ENCODE results near the gene CASTOR1.
A peak's percentile ranks its signal among the peaks of the same experiment; 100 is the strongest.

CASTOR1 gene

GRCh38 chr22:30262112-30262511 lies 27.2 kb downstream of the CASTOR1 start:
- no peaks in the 10 kb centered on the region for H3K36me3 ChIP-seq
- H3K27me3 ChIP-seq = no peaks in the 10 kb centered on the region
- no peaks in the 10 kb centered on the region for H3K4me1 ChIP-seq
- H3K4me3 ChIP-seq (ENCODE audit: low read depth, low read length) = no peak overlapping the region
- DNase-seq = no peak
- TF ChIP-seq, protein P1, sequence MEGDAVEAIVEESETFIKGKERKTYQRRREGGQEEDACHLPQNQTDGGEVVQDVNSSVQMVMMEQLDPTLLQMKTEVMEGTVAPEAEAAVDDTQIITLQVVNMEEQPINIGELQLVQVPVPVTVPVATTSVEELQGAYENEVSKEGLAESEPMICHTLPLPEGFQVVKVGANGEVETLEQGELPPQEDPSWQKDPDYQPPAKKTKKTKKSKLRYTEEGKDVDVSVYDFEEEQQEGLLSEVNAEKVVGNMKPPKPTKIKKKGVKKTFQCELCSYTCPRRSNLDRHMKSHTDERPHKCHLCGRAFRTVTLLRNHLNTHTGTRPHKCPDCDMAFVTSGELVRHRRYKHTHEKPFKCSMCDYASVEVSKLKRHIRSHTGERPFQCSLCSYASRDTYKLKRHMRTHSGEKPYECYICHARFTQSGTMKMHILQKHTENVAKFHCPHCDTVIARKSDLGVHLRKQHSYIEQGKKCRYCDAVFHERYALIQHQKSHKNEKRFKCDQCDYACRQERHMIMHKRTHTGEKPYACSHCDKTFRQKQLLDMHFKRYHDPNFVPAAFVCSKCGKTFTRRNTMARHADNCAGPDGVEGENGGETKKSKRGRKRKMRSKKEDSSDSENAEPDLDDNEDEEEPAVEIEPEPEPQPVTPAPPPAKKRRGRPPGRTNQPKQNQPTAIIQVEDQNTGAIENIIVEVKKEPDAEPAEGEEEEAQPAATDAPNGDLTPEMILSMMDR (IDR thresholded peaks at IDR 0.05; ENCODE audit: low read depth, low read length) = no peak
- no peaks in the 10 kb centered on the region for H3K9me3 ChIP-seq

DNA sequence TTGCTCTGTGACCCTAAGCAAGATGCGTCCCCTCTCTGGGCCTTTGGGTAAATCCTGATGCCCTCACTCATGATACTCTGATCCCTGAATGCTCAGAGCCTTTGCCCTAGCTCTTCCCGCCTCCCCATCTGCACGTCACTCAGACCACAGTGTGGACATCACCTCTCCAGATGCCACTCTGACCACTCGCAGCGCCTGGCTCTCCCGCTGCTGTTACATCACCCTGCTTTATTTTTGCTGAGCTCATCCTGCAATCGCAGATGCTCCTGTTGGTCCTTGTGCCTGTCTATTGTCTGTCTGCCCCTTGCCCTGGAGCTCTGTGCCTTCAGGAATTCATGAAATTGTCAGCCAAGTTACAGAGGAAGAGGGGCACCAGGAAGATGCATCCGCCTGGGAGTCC lies 28.2 kb downstream of the CASTOR1 start:
- no peaks in the 10 kb centered on the region for H3K9me3 ChIP-seq
- 0 out of 2 replicates have a peak, but pooled peaks cover 2% of the 10 kb centered on the region for H3K4me1 ChIP-seq
- H3K27me3 ChIP-seq = no peaks in the 10 kb centered on the region
- DNase-seq = no peak
- no peaks in the 10 kb centered on the region for H3K36me3 ChIP-seq
- TF ChIP-seq, protein P1 (IDR thresholded peaks at IDR 0.05; ENCODE audit: low read depth, low read length) = no peak
- no peak overlapping the region for H3K4me3 ChIP-seq (ENCODE audit: low read depth, low read length)

GRCh38 chr22:30260682-30261081 lies 28.6 kb downstream of the CASTOR1 start:
- Histone ChIP-seq H3K9me3 (no peaks in the 10 kb centered on the region), H3K4me1 (0 out of 2 replicates have a peak, but pooled peaks cover 2% of the 10 kb centered on the region), H3K4me3 (ENCODE audit: low read depth, low read length) (no peak overlapping the region), H3K36me3 (no peaks in the 10 kb centered on the region), H3K27me3 (no peaks in the 10 kb centered on the region)
- TF ChIP-seq, protein P1 (IDR thresholded peaks at IDR 0.05; ENCODE audit: low read depth, low read length) = no peak
- DNase-seq = no peak

DNA sequence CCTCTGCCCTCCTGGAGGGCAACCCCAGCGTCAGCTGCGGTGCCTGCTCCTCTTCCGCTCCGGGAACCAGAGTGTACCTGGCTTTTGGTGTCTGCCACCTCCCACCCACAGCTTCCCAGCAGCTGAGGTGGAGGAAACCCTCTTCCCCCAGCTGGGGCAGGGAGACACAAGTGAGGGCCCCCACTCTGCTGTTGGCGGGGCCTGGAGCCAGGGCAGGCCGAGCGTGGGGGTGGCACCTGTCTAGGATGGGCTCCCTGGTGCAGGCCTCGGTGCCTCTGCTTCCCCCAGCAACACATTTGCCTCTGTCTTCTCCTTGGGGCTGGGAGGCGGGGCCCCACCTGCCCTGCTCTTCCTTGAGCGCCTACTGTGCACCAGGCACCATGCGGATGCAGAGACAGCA lies 29.0 kb downstream of the CASTOR1 start:
- Histone ChIP-seq H3K4me1 (0 out of 2 replicates have a peak, but pooled peaks cover 2% of the 10 kb centered on the region), H3K36me3 (no peaks in the 10 kb centered on the region), H3K4me3 (ENCODE audit: low read depth, low read length) (no peak overlapping the region), H3K9me3 (no peaks in the 10 kb centered on the region), H3K27me3 (no peaks in the 10 kb centered on the region)
- TF ChIP-seq, protein P1 (IDR thresholded peaks at IDR 0.05; ENCODE audit: low read depth, low read length) = no peak
- DNase-seq = no peak

- Histone ChIP-seq H3K4me3 (ENCODE audit: low read depth, low read length) (no peak overlapping the region), H3K9me3 (no peaks in the 10 kb centered on the region), H3K36me3 (no peaks in the 10 kb centered on the region), H3K4me1 (peaks cover 30% of the 10 kb centered on the region), H3K27me3 (no peaks in the 10 kb centered on the region)
- no peak for DNase-seq
- TF ChIP-seq, protein P1 (IDR thresholded peaks at IDR 0.05; ENCODE audit: low read depth, low read length) = no peak
Observed at GRCh38 chr22:30254314-30254713, 35.0 kb downstream of the CASTOR1 start.

GRCh38 chr22:30253205-30253852 lies 36.0 kb downstream of the CASTOR1 start:
- Histone ChIP-seq H3K4me1 (peaks cover 30% of the 10 kb centered on the region), H3K9me3 (no peaks in the 10 kb centered on the region), H3K4me3 (ENCODE audit: low read depth, low read length) (peak overlapping the region; percentile 36), H3K27me3 (no peaks in the 10 kb centered on the region), H3K36me3 (no peaks in the 10 kb centered on the region)
- TF ChIP-seq, protein P1 (IDR thresholded peaks at IDR 0.05; ENCODE audit: low read depth, low read length) = no peak
- peak; percentile 95 for DNase-seq

All from BE2C (cell line).